Glutamatergic neuron (in vitro differentiated cells): ENCODE measurements around the gene P3H2. TPM values are rescaled to one million over a fixed set of nuclear protein-coding genes. Genes with fewer than 3 reads are reported as not detected.
"Not testable (repeated sequence)": the region's sequence is repeated elsewhere in the genome, so short reads cannot be mapped to it uniquely, and the experiment has no call there.

Source experiments
- DNase-seq: peaks from one replicate; pipeline ENCODE4 v3.0.0; 2022
- H3K27ac Mint-ChIP-seq: one replicate; pipeline ENCODE4 v1.8.0; 2020; ENCODE audit warnings: mild to moderate bottlenecking, mixed read lengths, inconsistent platforms; ENCODE audit not compliant: unreplicated experiment
- H3K27me3 Mint-ChIP-seq: one replicate; pipeline ENCODE4 v1.8.0; 2020; ENCODE audit warnings: mild to moderate bottlenecking, moderate library complexity, mixed read lengths, inconsistent platforms; ENCODE audit not compliant: unreplicated experiment
- H3K36me3 Mint-ChIP-seq: one replicate; pipeline ENCODE4 v1.8.0; 2020; ENCODE audit warnings: mild to moderate bottlenecking, mixed read lengths, inconsistent platforms; ENCODE audit not compliant: unreplicated experiment
- H3K4me1 Mint-ChIP-seq: one replicate; pipeline ENCODE4 v1.8.0; 2020; ENCODE audit warnings: mild to moderate bottlenecking, low read depth, mixed read lengths, inconsistent platforms; ENCODE audit not compliant: unreplicated experiment
- H3K4me3 Mint-ChIP-seq: one replicate; pipeline ENCODE4 v1.8.0; 2020; ENCODE audit warnings: mild to moderate bottlenecking, mixed read lengths, inconsistent platforms; ENCODE audit not compliant: unreplicated experiment
- H3K9me3 Mint-ChIP-seq: one replicate; pipeline ENCODE4 v1.8.0; 2020; ENCODE audit warnings: mild to moderate bottlenecking, moderate library complexity, mixed read lengths, inconsistent platforms; ENCODE audit not compliant: unreplicated experiment
- total RNA-seq: library from RNA; stranded (reverse); fragmentation: NEBNext Ultra II Directional; extraction: Animal tissue kit (Norgen Biotek cat#: 25700); gene quantifications from one replicate; pipeline ENCODE4 v1.2.1, GENCODE V29; 2021; ENCODE audit not compliant: unreplicated experiment
- TF ChIP-seq, protein P1 (sequence below): fragments of 200-600 bp; sonication (generic); IDR thresholded peaks from one replicate; pipeline ENCODE4 v1.5.0; 2021; ENCODE audit not compliant: partially characterized antibody, unreplicated experiment

P3H2 gene
- total RNA-seq, 1 donor from 2014 or later: 28.6 TPM

DNA sequence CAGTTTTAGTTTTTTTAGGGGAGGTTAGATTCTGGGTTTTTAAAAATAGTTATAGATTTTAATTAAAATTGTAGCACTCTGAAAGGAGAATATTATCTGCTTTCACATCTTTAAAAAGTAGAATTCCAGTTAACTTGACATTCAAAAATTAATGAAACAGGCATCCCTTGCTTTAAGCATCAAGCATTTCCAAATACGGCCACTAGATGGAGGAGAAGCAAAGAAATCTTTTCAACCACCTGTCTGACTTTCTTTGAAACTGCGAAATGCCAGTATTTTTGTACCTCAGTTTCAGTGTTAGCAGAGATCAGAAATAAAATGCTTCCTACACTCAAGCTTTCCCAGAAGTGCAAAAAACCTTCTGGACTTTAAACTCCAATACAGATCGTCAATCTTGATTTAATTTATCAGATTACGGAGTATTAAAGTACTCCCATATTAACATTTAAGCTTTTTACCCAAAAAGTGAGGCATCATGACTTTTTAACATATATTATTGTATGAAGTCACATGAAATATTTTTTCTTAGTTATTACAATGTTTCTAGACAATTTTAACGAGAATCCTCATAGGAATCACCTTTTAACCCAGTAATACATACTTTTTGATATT lies 153.3 kb downstream of the P3H2 start:
- Mint-ChIP-seq H3K4me1 (no peaks in the 10 kb centered on the region), H3K27me3 (peaks cover 2% of the 10 kb centered on the region), H3K36me3 (no peaks in the 10 kb centered on the region), H3K4me3 (no peak overlapping the region), H3K27ac (no peak overlapping the region), H3K9me3 (no peaks in the 10 kb centered on the region)
- TF ChIP-seq, protein P1, sequence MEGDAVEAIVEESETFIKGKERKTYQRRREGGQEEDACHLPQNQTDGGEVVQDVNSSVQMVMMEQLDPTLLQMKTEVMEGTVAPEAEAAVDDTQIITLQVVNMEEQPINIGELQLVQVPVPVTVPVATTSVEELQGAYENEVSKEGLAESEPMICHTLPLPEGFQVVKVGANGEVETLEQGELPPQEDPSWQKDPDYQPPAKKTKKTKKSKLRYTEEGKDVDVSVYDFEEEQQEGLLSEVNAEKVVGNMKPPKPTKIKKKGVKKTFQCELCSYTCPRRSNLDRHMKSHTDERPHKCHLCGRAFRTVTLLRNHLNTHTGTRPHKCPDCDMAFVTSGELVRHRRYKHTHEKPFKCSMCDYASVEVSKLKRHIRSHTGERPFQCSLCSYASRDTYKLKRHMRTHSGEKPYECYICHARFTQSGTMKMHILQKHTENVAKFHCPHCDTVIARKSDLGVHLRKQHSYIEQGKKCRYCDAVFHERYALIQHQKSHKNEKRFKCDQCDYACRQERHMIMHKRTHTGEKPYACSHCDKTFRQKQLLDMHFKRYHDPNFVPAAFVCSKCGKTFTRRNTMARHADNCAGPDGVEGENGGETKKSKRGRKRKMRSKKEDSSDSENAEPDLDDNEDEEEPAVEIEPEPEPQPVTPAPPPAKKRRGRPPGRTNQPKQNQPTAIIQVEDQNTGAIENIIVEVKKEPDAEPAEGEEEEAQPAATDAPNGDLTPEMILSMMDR: peak; percentile 94
- no peak for DNase-seq

DNA sequence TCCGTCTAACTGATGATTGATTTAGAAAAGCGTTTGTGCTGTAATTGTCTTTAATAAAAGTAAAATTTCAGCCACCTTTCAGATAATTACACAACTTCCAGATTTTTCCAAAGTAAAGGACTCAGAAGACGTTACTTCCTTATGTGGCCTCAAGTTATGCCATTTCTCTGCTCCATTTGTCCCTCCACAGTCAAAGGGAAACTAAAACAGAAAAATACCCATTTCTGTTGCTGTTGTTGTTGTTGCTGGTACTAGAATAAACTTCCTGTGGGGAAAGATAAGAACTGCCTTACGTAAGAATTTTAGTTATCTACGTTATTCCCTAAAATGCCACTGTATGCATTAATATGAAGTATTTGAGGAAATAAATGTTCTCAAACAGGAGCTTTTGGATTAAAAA lies 153.9 kb downstream of the P3H2 start:
- peaks cover 2% of the 10 kb centered on the region for H3K27me3 Mint-ChIP-seq
- no peaks in the 10 kb centered on the region for H3K4me1 Mint-ChIP-seq
- no peak for DNase-seq
- H3K9me3 Mint-ChIP-seq: no peaks in the 10 kb centered on the region
- H3K27ac Mint-ChIP-seq: no peak overlapping the region
- H3K36me3 Mint-ChIP-seq: no peaks in the 10 kb centered on the region
- TF ChIP-seq, protein P1: no peak
- H3K4me3 Mint-ChIP-seq: no peak overlapping the region

DNA sequence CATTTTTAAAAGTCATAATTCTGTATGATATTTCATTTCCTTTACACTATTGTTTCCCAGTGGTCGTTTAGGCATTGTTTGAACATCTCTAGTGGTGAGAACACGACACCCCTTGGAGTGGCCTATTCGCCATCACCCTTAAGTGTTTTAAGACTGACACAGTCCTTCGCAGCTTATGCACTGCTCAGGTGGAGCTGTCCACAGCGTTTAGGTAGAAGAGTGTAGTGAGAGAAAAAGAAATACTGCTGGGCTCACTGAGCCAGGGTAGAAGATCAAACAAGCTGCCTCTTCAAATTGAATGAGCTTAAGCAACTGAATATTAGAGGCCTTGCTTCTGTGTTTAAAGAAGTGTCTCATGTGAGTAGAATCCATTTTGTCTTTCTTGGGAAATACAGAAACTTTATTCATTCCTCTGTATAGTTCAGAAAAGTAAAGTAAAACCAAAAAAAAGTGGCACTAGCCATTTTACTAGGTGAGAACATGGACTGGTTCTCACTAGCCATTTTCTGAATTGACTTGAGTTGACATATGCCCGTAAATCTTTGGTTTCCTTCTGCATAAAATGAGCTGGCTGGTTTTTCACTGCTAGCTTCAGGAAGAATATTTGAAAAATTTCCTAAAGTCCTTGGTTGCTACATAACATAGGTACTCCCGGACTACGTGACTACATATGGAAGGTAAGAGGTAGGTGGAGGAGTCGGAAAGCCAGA lies 155.9 kb downstream of the P3H2 start:
- H3K27ac Mint-ChIP-seq: no peak overlapping the region
- no peaks in the 10 kb centered on the region for H3K36me3 Mint-ChIP-seq
- no peaks in the 10 kb centered on the region for H3K9me3 Mint-ChIP-seq
- no peaks in the 10 kb centered on the region for H3K4me1 Mint-ChIP-seq
- TF ChIP-seq, protein P1: no peak
- H3K27me3 Mint-ChIP-seq: peaks cover 2% of the 10 kb centered on the region
- H3K4me3 Mint-ChIP-seq: no peak overlapping the region
- DNase-seq: no peak

DNA sequence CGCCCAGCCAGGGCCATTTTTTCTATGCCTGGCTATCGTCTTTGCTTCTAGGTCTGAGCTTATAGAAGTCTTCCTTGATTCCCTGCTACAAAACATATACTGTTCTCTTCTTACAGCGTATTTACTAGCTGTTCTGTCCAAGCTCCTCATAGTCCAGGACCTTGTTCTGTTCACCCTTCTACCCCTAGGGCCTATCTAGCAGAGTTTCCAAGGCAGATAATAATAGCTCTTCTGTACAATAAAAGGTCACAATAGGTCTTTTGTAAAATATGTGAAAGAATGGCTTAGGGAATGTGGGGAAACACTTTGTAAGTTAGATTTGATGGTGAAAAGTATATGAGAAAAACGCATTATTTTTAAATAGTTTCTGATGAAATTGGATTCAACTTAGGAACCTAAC lies 158.2 kb downstream of the P3H2 start:
- Mint-ChIP-seq H3K27ac (no peak overlapping the region), H3K27me3 (no peaks in the 10 kb centered on the region), H3K9me3 (no peaks in the 10 kb centered on the region), H3K4me3 (no peak overlapping the region), H3K36me3 (no peaks in the 10 kb centered on the region), H3K4me1 (no peaks in the 10 kb centered on the region)
- TF ChIP-seq, protein P1: no peak
- DNase-seq: no peak

DNA sequence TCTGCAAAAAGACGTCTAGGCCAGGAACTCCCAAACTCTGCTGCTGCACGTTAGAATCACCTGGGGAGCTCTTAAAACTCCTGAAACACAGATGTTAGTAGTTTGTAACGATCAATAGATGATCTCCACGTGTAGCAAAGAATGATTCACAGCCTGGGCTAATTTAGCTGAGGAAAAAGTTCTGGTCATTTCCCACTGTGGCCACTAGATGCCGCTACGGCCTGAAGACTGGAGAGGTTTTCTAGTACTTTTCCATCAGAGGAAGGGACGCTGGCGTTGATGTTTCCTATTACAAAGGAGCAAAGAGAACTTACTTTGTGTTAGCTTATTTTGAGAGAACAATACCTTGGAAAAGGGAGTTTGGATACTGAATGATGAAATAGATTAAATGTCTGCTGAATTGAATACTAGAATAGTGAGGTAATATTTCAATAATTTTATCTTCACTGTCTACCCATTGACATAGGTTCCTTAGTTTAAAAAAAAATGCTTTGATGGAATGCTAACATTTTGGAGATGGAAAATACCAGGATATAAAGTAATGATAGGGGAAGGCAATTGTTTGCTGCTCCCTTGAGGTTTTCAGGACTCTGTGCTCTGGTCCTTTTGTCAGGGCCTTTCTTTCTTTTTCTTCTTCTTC lies 159.1 kb downstream of the P3H2 start:
- no peak overlapping the region for H3K27ac Mint-ChIP-seq
- TF ChIP-seq, protein P1: peak; percentile 90
- H3K27me3 Mint-ChIP-seq: no peaks in the 10 kb centered on the region
- no peaks in the 10 kb centered on the region for H3K4me1 Mint-ChIP-seq
- no peaks in the 10 kb centered on the region for H3K9me3 Mint-ChIP-seq
- H3K4me3 Mint-ChIP-seq: no peak overlapping the region
- DNase-seq: peak; percentile 84
- H3K36me3 Mint-ChIP-seq: no peaks in the 10 kb centered on the region

DNA sequence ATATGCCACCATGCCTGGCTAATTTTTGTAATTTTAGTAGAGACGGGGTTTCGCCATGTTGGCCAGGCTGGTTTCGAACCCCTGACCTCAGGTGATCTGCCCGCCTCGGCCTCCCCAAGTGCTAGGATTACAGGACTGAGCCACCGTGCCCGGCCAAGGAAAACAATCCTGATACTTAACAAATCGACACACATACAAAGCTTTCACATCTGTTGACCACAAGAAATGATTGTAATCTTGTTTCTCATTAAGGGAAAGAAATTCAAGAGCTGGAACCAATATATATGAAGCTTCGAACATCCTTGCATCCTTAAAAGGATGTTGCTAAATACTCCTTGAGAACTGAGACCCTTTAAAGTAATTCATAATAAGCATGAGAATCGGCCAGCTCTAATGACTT lies 159.6 kb downstream of the P3H2 start:
- H3K27me3 Mint-ChIP-seq, H3K27ac Mint-ChIP-seq, H3K9me3 Mint-ChIP-seq, DNase-seq, H3K36me3 Mint-ChIP-seq, H3K4me3 Mint-ChIP-seq, H3K4me1 Mint-ChIP-seq: not testable (repeated sequence)
